IMR-90 (cell line): Measurements from ENCODE around the gene OVCH1. TPM values are rescaled to one million over a fixed set of nuclear protein-coding genes. Genes with fewer than 3 reads are reported as not detected.

Experiments used
- ATAC-seq: fragments of 200-7000 bp; cut with Tn5 transposase; 2 replicates; pipeline ENCODE4 v1.9.1; 2020; ENCODE audit warnings: low read depth, mild to moderate bottlenecking, moderate library complexity
- BruUV-seq: library from RNA; stranded (reverse); fragments of 400-500 nt; replicated peaks from 2 replicates; lab custom pipeline; 2021; lab: Mats Ljungman, UMichigan
- CTCF ChIA-PET: fragments of 300-600 bp; formaldehyde crosslinking; extraction: SDS; loops from one replicate; lab custom pipeline; 2021; ENCODE audit warnings: antibody characterized with exemption; lab: Yijun Ruan, JAX
- POLR2A ChIA-PET: fragments of 300-600 bp; sonication (Branson Sonifier 250); formaldehyde crosslinking; loops from one replicate; lab custom pipeline; 2022; ENCODE audit warnings: antibody characterized with exemption; ENCODE audit not compliant: unreplicated experiment; lab: Charles Lee
- DNase-seq: peaks from one replicate; pipeline ENCODE4 v3.0.0; 2013
- H2AFZ ChIP-seq: replicated peaks from 2 replicates; pipeline ENCODE3; 2013; ENCODE audit warnings: low read length, mild to moderate bottlenecking; ENCODE audit not compliant: poor library complexity
- H2AK5ac ChIP-seq: 2 replicates; pipeline ENCODE4 v1.6.1; 2013; ENCODE audit warnings: low read depth, low read length, inconsistent platforms
- H2AK9ac ChIP-seq: replicated peaks from 2 replicates; pipeline ENCODE3; 2013; ENCODE audit warnings: mild to moderate bottlenecking, low read depth, low read length, moderate library complexity; ENCODE audit not compliant: poor library complexity
- H2BK120ac ChIP-seq: 2 replicates; pipeline ENCODE4 v1.6.1; 2013; ENCODE audit warnings: low read depth, low read length, inconsistent platforms
- H2BK15ac ChIP-seq: 3 replicates; pipeline ENCODE4 v1.6.1; 2013; ENCODE audit warnings: low read depth, low read length, inconsistent platforms
- H2BK20ac ChIP-seq: 2 replicates; pipeline ENCODE4 v1.6.1; 2013; ENCODE audit warnings: low read depth, mild to moderate bottlenecking, inconsistent platforms, low read length, moderate library complexity
- H2BK5ac ChIP-seq: 2 replicates; pipeline ENCODE4 v1.6.1; 2013; ENCODE audit warnings: mild to moderate bottlenecking, low read depth, low read length, inconsistent platforms; ENCODE audit not compliant: poor library complexity, severe bottlenecking
- H3K14ac ChIP-seq: replicated peaks from 2 replicates; pipeline ENCODE4 v1.6.1; 2013; ENCODE audit warnings: low read depth, low read length, inconsistent platforms
- H3K18ac ChIP-seq: 2 replicates; pipeline ENCODE4 v1.6.1; 2013; ENCODE audit warnings: low read depth, low read length, control low read depth
- H3K23ac ChIP-seq: 2 replicates; pipeline ENCODE4 v1.6.1; 2013; ENCODE audit warnings: low read depth, low read length, inconsistent platforms
- H3K27ac ChIP-seq: 2 replicates; pipeline ENCODE4 v1.5.1; 2013; ENCODE audit warnings: mild to moderate bottlenecking, control low read depth, low read length; ENCODE audit not compliant: insufficient read depth
- H3K27me3 ChIP-seq: 2 replicates; pipeline ENCODE4 v1.6.1; 2013; ENCODE audit warnings: low read length; ENCODE audit not compliant: control insufficient read depth, insufficient read depth
- H3K36me3 ChIP-seq: 2 replicates; pipeline ENCODE4 v1.6.1; 2013; ENCODE audit warnings: low read length, mixed read lengths; ENCODE audit not compliant: control insufficient read depth, insufficient read depth
- H3K4ac ChIP-seq: 2 replicates; pipeline ENCODE4 v1.6.1; 2013; ENCODE audit warnings: low read depth, low read length, inconsistent platforms
- H3K4me1 ChIP-seq: 2 replicates; pipeline ENCODE4 v1.6.1; 2013; ENCODE audit warnings: low read length, mixed read lengths; ENCODE audit not compliant: control insufficient read depth, insufficient read depth
- H3K4me2 ChIP-seq: 2 replicates; pipeline ENCODE4 v1.6.1; 2013; ENCODE audit warnings: low read depth, mild to moderate bottlenecking, control low read depth, low read length, moderate library complexity
- H3K4me3 ChIP-seq: 2 replicates; pipeline ENCODE4 v1.5.1; 2013; ENCODE audit warnings: low read depth, mild to moderate bottlenecking, control low read depth, low read length, moderate library complexity; ENCODE audit not compliant: insufficient read depth
- H3K56ac ChIP-seq: 2 replicates; pipeline ENCODE4 v1.6.1; 2013; ENCODE audit warnings: low read length, inconsistent platforms; ENCODE audit not compliant: insufficient read depth; ENCODE audit errors: extremely low read depth
- H3K79me1 ChIP-seq, 2 experiments: 2 replicates each; pipeline ENCODE4 v1.6.1; 2013; ENCODE audit warnings: low read length in 2 of 2, inconsistent platforms in 1 of 2, low read depth in 1 of 2
- H3K9ac ChIP-seq: 2 replicates; pipeline ENCODE4 v1.6.1; 2013; ENCODE audit warnings: low read depth, low read length, control low read depth
- H3K9me1 ChIP-seq: 2 replicates; pipeline ENCODE4 v1.6.1; 2013; ENCODE audit warnings: low read length, inconsistent platforms; ENCODE audit not compliant: insufficient read depth
- H3K9me3 ChIP-seq: 2 replicates; pipeline ENCODE4 v1.6.1; 2013; ENCODE audit warnings: low read length; ENCODE audit not compliant: control insufficient read depth, insufficient read depth
- H4K20me1 ChIP-seq: 2 replicates; pipeline ENCODE4 v1.6.1; 2013; ENCODE audit warnings: low read length, inconsistent platforms; ENCODE audit not compliant: insufficient read depth
- H4K5ac ChIP-seq: 2 replicates; pipeline ENCODE4 v1.6.1; 2013; ENCODE audit warnings: mild to moderate bottlenecking, low read depth, low read length, control low read depth
- H4K8ac ChIP-seq, 2 experiments: 2 replicates each; pipeline ENCODE4 v1.6.1; 2013; ENCODE audit warnings: low read depth in 2 of 2, low read length in 2 of 2, control low read depth in 1 of 2, inconsistent platforms in 1 of 2
- H4K91ac ChIP-seq: 2 replicates; pipeline ENCODE4 v1.6.1; 2013; ENCODE audit warnings: low read depth, low read length, inconsistent platforms; ENCODE audit not compliant: insufficient read depth
- CEBPB ChIP-seq: IDR thresholded peaks from 2 replicates; pipeline ENCODE4 v1.6.1; 2012; ENCODE audit warnings: low read depth, low read length, improper control_type of control experiment
- FOS ChIP-seq: fragments of 150-350 bp; IDR thresholded peaks from 2 replicates; pipeline ENCODE4 v1.6.1; 2016; ENCODE audit warnings: low read depth, low read length
- MAZ ChIP-seq: IDR thresholded peaks from 2 replicates; pipeline ENCODE4 v1.6.1; 2012; ENCODE audit warnings: low read depth, mild to moderate bottlenecking, low read length, improper control_type of control experiment, moderate library complexity, borderline replicate concordance
- USF2 ChIP-seq: fragments of 150-350 bp; IDR thresholded peaks from 2 replicates; pipeline ENCODE4 v1.6.1; 2017; ENCODE audit warnings: mild to moderate bottlenecking, antibody characterized with exemption, low read length, low read depth
- WGBS, 2 experiments: methylation state at CpG; one replicate each; pipeline versions ENCODE4 v1.1.5 to v1.1.7; 2013; ENCODE audit warnings: missing lambda C conversion rate in 2 of 2; ENCODE audit not compliant: insufficient read length in 1 of 2; ENCODE audit errors: extremely low coverage in 2 of 2; 5-methylcytosine and 5-hydroxymethylcytosine counted together
- dilution Hi-C: fragments of 300-500 bp; cut with HindIII; formaldehyde crosslinking; loops from one replicate; pipeline ENCODE4 v1.14.3; 2018; ENCODE audit warnings: low sequenced_read_pairs; ENCODE audit not compliant: unreplicated experiment
- in situ Hi-C: fragments of 300-500 bp; cut with MboI; formaldehyde crosslinking; loops from 3 replicates; pipeline ENCODE4 v1.14.3; 2019; ENCODE audit warnings: low sequenced_read_pairs, inconsistent platforms, mixed read lengths
- intact Hi-C: fragments of 100-400 bp; cut with micrococcal nuclease; formaldehyde crosslinking; loops from 2 replicates; pipeline ENCODE4 v1.10.0; 2022
- polyA plus RNA-seq, 3 experiments: library from polyadenylated mRNA; depleted of rRNA; stranded (reverse); fragments of >200 nt; gene quantifications; 2 replicates each; pipeline ENCODE4 v1.2.3, GENCODE V29; 2012; ENCODE audit warnings: low replicate concordance in 1 of 3
- total RNA-seq: library from RNA; depleted of rRNA; stranded (reverse); fragments of >200 nt; gene quantifications from 2 replicates; pipeline ENCODE4 v1.2.3, GENCODE V29; 2012

Gene OVCH1
- total and polyA plus RNA-seq, 2 of the 4 experiments (the other 2 are of a cell fraction) = 0.05 to 0.18 TPM

GRCh38 chr12:29528161-29528560, 30.7 kb upstream of the OVCH1 start:
- no peak for ATAC-seq

More at GRCh38 chr12:29528161-29528560, 30.7 kb upstream of the OVCH1 start:
- Histone ChIP-seq H3K9me1 (peaks cover 3% of the 10 kb centered on the region; the same call in 1 of the 2 replicates), H3K4me3 (no peak overlapping the region), H2BK120ac (no peak overlapping the region), H2AK9ac (no peak overlapping the region), H4K20me1 (no peaks in the 10 kb centered on the region), H3K14ac (no peak overlapping the region), H3K56ac (no peak overlapping the region), H2AFZ (no peak overlapping the region), H3K79me1 (no peaks in the 10 kb centered on the region; a peak in 1 of 4 replicates), H2BK15ac (no peak overlapping the region), H3K9ac (no peak overlapping the region), H3K4me1 (no peaks in the 10 kb centered on the region), H2BK20ac (no peak overlapping the region), H3K18ac (no peak overlapping the region), H4K5ac (no peak overlapping the region), H3K27me3 (no peaks in the 10 kb centered on the region), H4K8ac (no peak overlapping the region), H3K23ac (no peak overlapping the region), H3K9me3 (no peaks in the 10 kb centered on the region), H3K36me3 (peaks cover 6% of the 10 kb centered on the region), H3K4me2 (no peak overlapping the region), H4K91ac (no peak overlapping the region), H2BK5ac (no peak overlapping the region), H3K4ac (no peak overlapping the region), H2AK5ac (no peak overlapping the region), H3K27ac (no peak overlapping the region)
- no peak for DNase-seq
- POLR2A ChIA-PET = no interaction called here
- dilution Hi-C loops = no loop called here
- TF ChIP-seq CEBPB (no peak), FOS (no peak), MAZ (no peak), USF2 (no peak)
- intact Hi-C loops = loop anchor here (10.0 kb wide), 1 partner anchor 977 kb away; no protein-coding TSS in a partner anchor
- BruUV-seq = no TSS peak
- CTCF ChIA-PET = no interaction called here
- in situ Hi-C loops = no loop called here
- no CpG with 5 or more reads among the region's 4 CpGs for WGBS, 2 experiments
